Neuronal stem cell (in vitro differentiated cells): ENCODE measurements around the gene PLPP2.
A peak's percentile ranks its signal among the peaks of the same experiment; 100 is the strongest.

ENCODE experiments used
- DNase-seq: peaks from one replicate; pipeline ENCODE4 v3.0.0-alpha.2; 2013; ENCODE audit warnings: low spot score
- H2AFZ ChIP-seq: one replicate; pipeline ENCODE4 v1.6.1; 2013; ENCODE audit warnings: mild to moderate bottlenecking, low read length, inconsistent platforms
- H2AK5ac ChIP-seq: 2 replicates; pipeline ENCODE4 v1.6.1; 2013; ENCODE audit warnings: low read depth, mild to moderate bottlenecking, inconsistent platforms, low read length, moderate library complexity, mixed read lengths
- H2BK120ac ChIP-seq: 2 replicates; pipeline ENCODE4 v1.6.1; 2013; ENCODE audit warnings: low read depth, mild to moderate bottlenecking, inconsistent platforms, low read length, moderate library complexity, mixed read lengths
- H2BK12ac ChIP-seq: one replicate; pipeline ENCODE4 v1.6.1; 2013; ENCODE audit warnings: low read length, inconsistent platforms
- H2BK15ac ChIP-seq: 2 replicates; pipeline ENCODE4 v1.6.1; 2013; ENCODE audit warnings: mild to moderate bottlenecking, low read length, inconsistent platforms, mixed read lengths
- H2BK5ac ChIP-seq: one replicate; pipeline ENCODE4 v1.6.1; 2013; ENCODE audit warnings: inconsistent platforms, mild to moderate bottlenecking, low read length, moderate library complexity
- H3K14ac ChIP-seq: one replicate; pipeline ENCODE4 v1.6.1; 2013; ENCODE audit warnings: low read length, inconsistent platforms
- H3K18ac ChIP-seq: 2 replicates; pipeline ENCODE4 v1.6.1; 2013; ENCODE audit warnings: low read length, inconsistent platforms
- H3K23ac ChIP-seq: 2 replicates; pipeline ENCODE4 v1.6.1; 2013; ENCODE audit warnings: low read depth, mild to moderate bottlenecking, mixed read lengths, low read length, inconsistent platforms; ENCODE audit not compliant: poor library complexity
- H3K27ac ChIP-seq: replicated peaks from 3 replicates; pipeline ENCODE4 v1.5.1; 2013; ENCODE audit warnings: low read length, inconsistent platforms
- H3K27me3 ChIP-seq, 3 experiments: 2 replicates each; pipeline ENCODE4 v1.6.1; 2013; ENCODE audit warnings: low read length in 3 of 3, mild to moderate bottlenecking in 2 of 3, inconsistent platforms in 1 of 3, low read depth in 1 of 3, mixed read lengths in 1 of 3, moderate library complexity in 1 of 3; ENCODE audit not compliant: control insufficient read depth in 3 of 3, insufficient read depth in 3 of 3
- H3K36me3 ChIP-seq, 2 donors: replicated peaks in 1 of 2; 2 replicates each; pipeline ENCODE4 v1.6.1; 2013; ENCODE audit warnings: low read length in 2 of 2; ENCODE audit not compliant: control insufficient read depth in 2 of 2, insufficient read depth in 2 of 2
- H3K4ac ChIP-seq: 2 replicates; pipeline ENCODE4 v1.6.1; 2013; ENCODE audit warnings: inconsistent platforms, mild to moderate bottlenecking, low read length, moderate library complexity
- H3K4me1 ChIP-seq, 2 donors: 1 replicate in 1 of 2; 2 replicates in 1 of 2; pipeline ENCODE4 v1.6.1; 2013; ENCODE audit warnings: low read length in 2 of 2, low read depth in 1 of 2; ENCODE audit not compliant: control insufficient read depth in 2 of 2, insufficient read depth in 1 of 2
- H3K4me2 ChIP-seq: one replicate; pipeline ENCODE4 v1.6.1; 2013; ENCODE audit warnings: mild to moderate bottlenecking, low read length, inconsistent platforms; ENCODE audit not compliant: insufficient read depth, poor library complexity, severe bottlenecking
- H3K4me3 ChIP-seq, 2 donors: 2 replicates each; pipeline ENCODE4 v1.5.1; 2013; ENCODE audit warnings: low read length in 2 of 2, mild to moderate bottlenecking in 2 of 2, inconsistent platforms in 1 of 2, moderate library complexity in 1 of 2
- H3K79me1 ChIP-seq: one replicate; pipeline ENCODE4 v1.6.1; 2013; ENCODE audit warnings: low read depth, mild to moderate bottlenecking, inconsistent platforms, low read length, moderate library complexity
- H3K9ac ChIP-seq: one replicate; pipeline ENCODE4 v1.6.1; 2013; ENCODE audit warnings: mild to moderate bottlenecking, low read depth, low read length, inconsistent platforms; ENCODE audit not compliant: poor library complexity
- H3K9me3 ChIP-seq, 2 donors: replicated peaks in 1 of 2; 2 replicates each; pipeline versions ENCODE3 to v1.6.1; 2013; ENCODE audit warnings: low read length in 2 of 2, mild to moderate bottlenecking in 2 of 2, inconsistent platforms in 1 of 2, low read depth in 1 of 2, mixed read lengths in 1 of 2, moderate library complexity in 1 of 2; ENCODE audit not compliant: control insufficient read depth in 2 of 2, insufficient read depth in 1 of 2
- H4K8ac ChIP-seq: one replicate; pipeline ENCODE4 v1.6.1; 2013; ENCODE audit warnings: low read depth, mild to moderate bottlenecking, inconsistent platforms, low read length, moderate library complexity
- H4K91ac ChIP-seq: one replicate; pipeline ENCODE4 v1.6.1; 2013; ENCODE audit warnings: low read length, low read depth, mild to moderate bottlenecking, inconsistent platforms; ENCODE audit not compliant: poor library complexity
- WGBS, 2 donors: extraction: QIAGEN DNeasy Blood & Tissue Kit; methylation state at CpG; one replicate each; pipeline ENCODE4 v1.1.7; 2013; ENCODE audit warnings: missing lambda C conversion rate in 2 of 2, mixed read lengths in 1 of 2; ENCODE audit not compliant: insufficient read length in 2 of 2, insufficient replicate concordance in 1 of 2; ENCODE audit errors: extremely low coverage in 2 of 2; 5-methylcytosine and 5-hydroxymethylcytosine counted together

The PLPP2 gene

GRCh38 chr19:310781-311496 is 19.7 kb upstream of the PLPP2 start:
- no CpG with 5 or more reads among the region's 24 CpGs for WGBS, 2 donors
- Histone ChIP-seq H3K9me3 (peaks cover 1 to 5% of the 10 kb centered on the region in 2 donors), H3K36me3 (peaks cover 51 to 87% of the 10 kb centered on the region in 2 donors), H2BK12ac (no peak overlapping the region), H3K27me3 (no peaks in the 10 kb centered on the region), H2BK120ac (no peak overlapping the region), H3K9ac (no peak overlapping the region), H4K8ac (no peak overlapping the region), H2AFZ (no peak overlapping the region), H3K79me1 (peaks cover 29% of the 10 kb centered on the region), H3K4me1 (no peaks in the 10 kb centered on the region), H3K14ac (no peak overlapping the region), H3K4ac (no peak overlapping the region), H3K23ac (peak overlapping the region; percentile 75), H3K18ac (no peak overlapping the region), H2BK15ac (no peak overlapping the region), H3K27ac (no peak overlapping the region), H2AK5ac (no peak overlapping the region), H3K4me2 (no peak overlapping the region), H4K91ac (no peak overlapping the region), H3K4me3 (no peak overlapping the region), H2BK5ac (no peak overlapping the region)
- no peak for DNase-seq

- H2AK5ac ChIP-seq: peak overlapping the region; percentile 50
- no peak for DNase-seq
- H2BK120ac ChIP-seq: no peak overlapping the region
- no peak overlapping the region for H2AFZ ChIP-seq
- no peak overlapping the region for H3K4me2 ChIP-seq
- H3K27ac ChIP-seq: no peak overlapping the region
- H3K79me1 ChIP-seq: peaks cover 29% of the 10 kb centered on the region
- peak overlapping the region; percentile 30 for H2BK12ac ChIP-seq
- peak overlapping the region; percentile 82 for H3K9ac ChIP-seq
- H3K14ac ChIP-seq: peak overlapping the region; percentile 47
- peak overlapping the region; percentile 75 for H3K23ac ChIP-seq
- no peaks in the 10 kb centered on the region for H3K4me1 ChIP-seq
- no peak overlapping the region for H2BK15ac ChIP-seq
- peaks cover 0 to 1% of the 10 kb centered on the region in 2 donors for H3K9me3 ChIP-seq
- peak overlapping the region; percentile 72 for H3K18ac ChIP-seq
- peak overlapping the region; percentile 46 for H2BK5ac ChIP-seq
- no peaks in the 10 kb centered on the region for H3K27me3 ChIP-seq
- H3K4ac ChIP-seq: no peak overlapping the region
- peaks cover 54 to 86% of the 10 kb centered on the region in 2 donors for H3K36me3 ChIP-seq
- no peak overlapping the region for H4K8ac ChIP-seq
- no peak overlapping the region for H3K4me3 ChIP-seq
- WGBS, 2 donors: no CpG with 5 or more reads among the region's 30 CpGs
- H4K91ac ChIP-seq: no peak overlapping the region
Observed at GRCh38 chr19:310141-310651, 19.0 kb upstream of the PLPP2 start.

DNA sequence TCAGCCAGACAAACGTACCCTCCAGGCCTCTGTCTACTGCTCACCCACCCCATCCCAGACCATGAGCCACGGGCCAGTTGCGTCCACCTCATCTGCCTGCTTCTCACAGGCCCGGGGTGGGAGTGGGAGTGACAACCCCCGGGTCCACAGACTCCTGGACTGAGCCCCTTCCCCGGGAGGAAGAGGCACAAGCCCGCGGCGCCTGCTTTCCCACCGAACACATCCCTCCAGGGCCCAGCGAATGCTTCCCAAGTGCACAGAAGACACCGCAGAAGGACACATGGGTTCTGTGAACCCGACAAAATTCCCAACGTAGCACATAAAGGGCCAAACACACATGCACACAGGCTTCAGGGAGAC is 18.0 kb upstream of the PLPP2 start:
- no peak overlapping the region for H3K4me2 ChIP-seq
- H3K4me3 ChIP-seq: no peak overlapping the region
- H2BK120ac ChIP-seq: no peak overlapping the region
- H3K27ac ChIP-seq: no peak overlapping the region
- H3K23ac ChIP-seq: peak overlapping the region; percentile 43
- H4K8ac ChIP-seq: no peak overlapping the region
- H2AK5ac ChIP-seq: no peak overlapping the region
- H2BK5ac ChIP-seq: no peak overlapping the region
- no peaks in the 10 kb centered on the region for H3K27me3 ChIP-seq
- no peak overlapping the region for H2AFZ ChIP-seq
- peaks cover 0 to 1% of the 10 kb centered on the region in 2 donors for H3K9me3 ChIP-seq
- H3K14ac ChIP-seq: no peak overlapping the region
- no peak overlapping the region for H3K4ac ChIP-seq
- H3K36me3 ChIP-seq: peaks cover 52 to 86% of the 10 kb centered on the region in 2 donors
- no peak overlapping the region for H3K18ac ChIP-seq
- H3K4me1 ChIP-seq: no peaks in the 10 kb centered on the region
- H4K91ac ChIP-seq: no peak overlapping the region
- WGBS, 2 donors: no CpG with 5 or more reads among the region's 14 CpGs
- H3K79me1 ChIP-seq: peaks cover 29% of the 10 kb centered on the region
- no peak for DNase-seq
- no peak overlapping the region for H2BK12ac ChIP-seq
- no peak overlapping the region for H2BK15ac ChIP-seq
- H3K9ac ChIP-seq: no peak overlapping the region

DNA sequence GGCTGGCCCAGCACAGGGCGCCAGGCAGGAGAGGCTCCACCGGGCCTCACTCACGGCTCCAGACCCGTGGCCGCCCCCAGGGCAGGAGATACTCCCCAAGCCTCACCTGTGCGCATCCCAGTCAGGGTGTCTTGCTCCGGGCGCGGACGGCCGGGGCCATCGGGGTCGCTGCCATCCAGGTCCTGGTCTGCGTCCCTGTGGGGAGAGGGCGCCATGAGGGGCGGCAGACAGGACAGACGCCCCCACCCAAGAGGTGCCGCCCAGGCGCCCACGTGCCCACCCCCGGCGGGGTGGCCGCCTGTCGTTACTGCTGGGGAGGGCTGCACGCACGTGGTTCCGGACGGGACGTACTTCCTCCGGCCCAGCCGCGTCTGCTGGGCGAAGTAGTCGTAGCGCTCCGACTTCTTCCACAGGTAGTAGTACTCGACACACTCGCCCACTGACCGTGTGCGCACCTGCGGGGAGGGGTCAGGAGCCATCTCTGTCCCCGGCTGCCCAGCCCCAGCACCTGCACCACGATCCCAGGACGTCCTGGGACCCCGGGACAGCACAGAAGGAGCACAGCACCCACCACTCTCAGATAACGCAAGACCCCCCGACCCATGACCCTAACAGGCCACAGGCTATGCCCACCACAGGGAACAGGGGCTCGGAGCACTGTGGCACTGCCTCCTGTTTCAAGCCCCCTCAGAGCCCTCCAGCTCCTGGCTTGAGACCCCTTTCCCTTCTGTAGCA is 17.4 kb upstream of the PLPP2 start:
- WGBS, 2 donors: no CpG with 5 or more reads among the region's 48 CpGs
- Histone ChIP-seq H3K79me1 (peaks cover 28% of the 10 kb centered on the region), H2AK5ac (peak overlapping the region; percentile 18), H3K9me3 (peaks cover 0 to 1% of the 10 kb centered on the region in 2 donors), H3K27ac (no peak overlapping the region), H3K4ac (no peak overlapping the region), H3K4me1 (no peaks in the 10 kb centered on the region), H3K18ac (no peak overlapping the region), H4K8ac (peak overlapping the region; percentile 3), H3K27me3 (no peaks in the 10 kb centered on the region), H4K91ac (no peak overlapping the region), H2BK12ac (no peak overlapping the region), H3K14ac (no peak overlapping the region), H3K36me3 (peaks cover 47 to 81% of the 10 kb centered on the region in 2 donors), H3K4me3 (no peak overlapping the region), H3K9ac (no peak overlapping the region), H2BK5ac (no peak overlapping the region), H2AFZ (no peak overlapping the region), H2BK120ac (no peak overlapping the region), H2BK15ac (no peak overlapping the region), H3K4me2 (no peak overlapping the region), H3K23ac (peak overlapping the region; percentile 43)
- no peak for DNase-seq
